GM10266 (cell line): Measurements from ENCODE around the gene CCR9.
A peak's percentile ranks its signal among the peaks of the same experiment; 100 is the strongest.

Experiments
- DNase-seq: peaks from one replicate; pipeline ENCODE4 v3.0.0; 2012; ENCODE audit errors: extremely low spot score
- CTCF ChIP-seq: IDR thresholded peaks from 2 replicates; pipeline ENCODE4 v1.5.1; 2012; ENCODE audit warnings: mild to moderate bottlenecking, low read depth; ENCODE audit not compliant: control insufficient read depth, insufficient read depth; ENCODE audit errors: missing control alignments

Gene CCR9

DNA sequence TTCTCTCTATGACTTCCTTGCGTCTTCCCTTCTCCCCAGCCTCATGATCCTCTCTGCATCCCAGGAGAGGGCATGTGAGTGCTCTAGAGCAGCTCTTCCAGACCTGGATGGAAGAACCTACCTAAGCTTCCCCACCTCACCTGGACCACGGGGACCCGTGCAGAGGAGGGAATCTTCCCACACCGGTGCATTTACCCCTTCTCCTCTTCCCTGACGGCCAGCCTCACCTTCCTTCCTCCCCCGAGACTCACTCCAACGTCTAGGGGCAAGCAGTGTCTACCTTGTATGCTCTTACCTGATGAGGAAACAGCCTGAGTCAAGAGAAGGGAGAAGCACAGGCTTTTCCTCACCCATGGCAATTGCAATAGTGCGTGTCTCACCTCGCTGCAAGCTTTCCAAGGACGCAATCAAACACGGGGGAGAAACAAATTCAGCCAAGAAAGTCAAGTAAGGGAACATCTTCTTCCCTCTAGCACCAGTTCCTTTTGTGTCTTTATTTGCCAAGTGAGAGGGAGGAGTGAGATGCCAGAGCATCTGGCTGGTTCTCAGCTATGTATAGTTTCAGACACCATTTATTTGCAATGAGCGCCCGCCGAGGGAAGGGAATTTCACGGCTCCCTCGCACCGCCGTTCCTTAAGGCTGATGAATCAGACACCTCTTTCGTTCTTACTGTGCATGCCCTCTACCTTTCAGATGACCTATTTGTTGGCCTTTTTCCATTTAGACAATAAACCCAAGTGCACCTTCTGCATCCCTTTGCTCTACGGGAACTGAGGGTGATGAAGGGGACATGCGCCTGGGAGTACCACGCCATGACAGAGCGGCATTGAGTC is 1.8 kb upstream of the CCR9 start:
- no peak for TF ChIP-seq CTCF
- DNase-seq: no peak

- no peak for DNase-seq
These were observed 942 bp downstream of the CCR9 start for GRCh38 chr3:45887285-45887684.

GRCh38 chr3:45887759-45888511 is 1.6 kb downstream of the CCR9 start:
- TF ChIP-seq CTCF: no peak

More at GRCh38 chr3:45887285-45887684, 942 bp downstream of the CCR9 start:
- no peak for TF ChIP-seq CTCF

GRCh38 chr3:45889337-45889736 is 3.0 kb downstream of the CCR9 start:
- DNase-seq: peak; percentile 32
- no peak for TF ChIP-seq CTCF

More at GRCh38 chr3:45887759-45888511, 1.6 kb downstream of the CCR9 start:
- DNase-seq: no peak

GRCh38 chr3:45890405-45890804 is 4.1 kb downstream of the CCR9 start:
- no peak for TF ChIP-seq CTCF
- DNase-seq: no peak

GRCh38 chr3:45892161-45892560 is 5.8 kb downstream of the CCR9 start:
- no peak for TF ChIP-seq CTCF

GRCh38 chr3:45894015-45894414 is 7.7 kb downstream of the CCR9 start:
- TF ChIP-seq CTCF: no peak
- DNase-seq: no peak

More at GRCh38 chr3:45892161-45892560, 5.8 kb downstream of the CCR9 start:
- no peak for DNase-seq
